OCI-LY7 (cell line): Measurements from ENCODE around the gene PPP1R16B.

ENCODE experiments used
- CTCF ChIP-seq: fragments of 200-600 bp; sonication (generic); conservative IDR thresholded peaks from 2 replicates; pipeline ENCODE4 v1.5.1; 2014; ENCODE audit warnings: mild to moderate bottlenecking, antibody characterized with exemption, low read length, moderate library complexity, mixed read lengths
- EZH2phosphoT487 ChIP-seq: fragments of 200-600 bp; sonication (generic); IDR thresholded peaks from 2 replicates; pipeline ENCODE4 v1.6.1; 2018; ENCODE audit warnings: low read depth, borderline replicate concordance, mild to moderate bottlenecking, mixed run types, antibody characterized with exemption, low read length, moderate library complexity, mixed read lengths

- TF ChIP-seq CTCF (no peak), EZH2phosphoT487 (no peak)
Observed at GRCh38 chr20:38874460-38875174, 69.1 kb downstream of the PPP1R16B start.
